Lung (tissue), 12 donors: ENCODE data around the gene DDX19B. TPM values are rescaled to one million over a fixed set of nuclear protein-coding genes. Genes with fewer than 3 reads are reported as not detected.
"Not testable (repeated sequence)": the region's sequence is repeated elsewhere in the genome, so short reads cannot be mapped to it uniquely, and the experiment has no call there.

Source experiments
- ATAC-seq: fragments of 200-7000 bp; cut with Tn5 transposase; one replicate; pipeline ENCODE4 v1.9.1; 2020; ENCODE audit warnings: moderate number of reproducible peaks; ENCODE audit not compliant: insufficient read depth, low FRiP score
- DNase-seq, 3 donors: peaks; one replicate each; pipeline ENCODE4 v3.0.0-alpha.2; 2013 to 2017
- H3K27ac ChIP-seq, 2 donors: one replicate each; pipeline ENCODE4 v1.5.1; 2013; ENCODE audit warnings: mild to moderate bottlenecking in 2 of 2, moderate library complexity in 2 of 2, control low read depth in 1 of 2, inconsistent platforms in 1 of 2, low read depth in 1 of 2, low read length in 1 of 2
- H3K27me3 ChIP-seq, 3 donors: one replicate each; pipeline ENCODE4 v1.5.1; 2013; ENCODE audit warnings: low read length in 2 of 3; ENCODE audit not compliant: control insufficient read depth in 3 of 3, insufficient read depth in 3 of 3
- H3K36me3 ChIP-seq, 4 donors: one replicate each; pipeline ENCODE4 v1.5.1; 2013; ENCODE audit warnings: low read length in 4 of 4, mild to moderate bottlenecking in 1 of 4, moderate library complexity in 1 of 4; ENCODE audit not compliant: control insufficient read depth in 4 of 4, insufficient read depth in 4 of 4
- H3K4me1 ChIP-seq, 5 donors: one replicate each; pipeline ENCODE4 v1.5.1; 2013; ENCODE audit warnings: low read length in 5 of 5, mild to moderate bottlenecking in 2 of 5, moderate library complexity in 1 of 5; ENCODE audit not compliant: control insufficient read depth in 5 of 5, insufficient read depth in 5 of 5
- H3K4me3 ChIP-seq: one replicate; pipeline ENCODE4 v1.5.1; 2013; ENCODE audit warnings: mild to moderate bottlenecking, control low read depth, moderate library complexity
- H3K9ac ChIP-seq, 2 donors: one replicate each; pipeline ENCODE4 v1.5.1; 2013; ENCODE audit warnings: low read length in 2 of 2, control low read depth in 1 of 2; ENCODE audit not compliant: insufficient read depth in 1 of 2
- H3K9me3 ChIP-seq, 4 donors: one replicate each; pipeline ENCODE4 v1.5.1; 2013; ENCODE audit warnings: low read length in 3 of 4, mild to moderate bottlenecking in 1 of 4, moderate library complexity in 1 of 4; ENCODE audit not compliant: control insufficient read depth in 4 of 4, insufficient read depth in 3 of 4
- WGBS, 2 donors: extraction: QIAGEN DNeasy Blood & Tissue Kit; methylation state at CpG; one replicate each; pipeline ENCODE4 v1.1.7; 2013; 5-methylcytosine and 5-hydroxymethylcytosine counted together
- polyA plus RNA-seq, 2 donors: library from polyadenylated mRNA; stranded (reverse); fragments of 200-250 nt; gene quantifications; one replicate each; pipeline ENCODE4 v1.2.1, GENCODE V29; 2013
- total RNA-seq, 2 donors: library from RNA; depleted of rRNA in 1 of 2; stranded (reverse); fragments of >200 nt in 1 of 2; gene quantifications; one replicate each; pipeline ENCODE4 v1.2.1, GENCODE V29; 2014 to 2021
- TF ChIP-seq, protein P1 (sequence below): IDR thresholded peaks from 2 replicates; pipeline ENCODE4 v1.5.1; 2012; ENCODE audit warnings: mild to moderate bottlenecking; ENCODE audit errors: control extremely low read depth, extremely low read depth
- donor health status: control.
- donor health status: control.
- donor health status: Bipolar disorder and iron deficiency.
- donor health status: healthy.
- donor health status: DM: yes; HTN: yes; CAD: no.

DDX19B gene
- total and polyA plus RNA-seq, 4 donors = 23.2 to 32.7 (median 27.1) TPM

GRCh38 chr16:70370145-70370544, 71.2 kb downstream of the DDX19B start:
- H3K36me3 ChIP-seq = peaks cover 12 to 44% (median 26%) of the 10 kb centered on the region in 4 donors
- H3K4me3 ChIP-seq, H3K27me3 ChIP-seq, H3K9ac ChIP-seq, H3K4me1 ChIP-seq, ATAC-seq, H3K27ac ChIP-seq, H3K9me3 ChIP-seq: not testable (repeated sequence)
- DNase-seq = peak; percentile 23 to 40 (median 26)
- TF ChIP-seq, protein P1, sequence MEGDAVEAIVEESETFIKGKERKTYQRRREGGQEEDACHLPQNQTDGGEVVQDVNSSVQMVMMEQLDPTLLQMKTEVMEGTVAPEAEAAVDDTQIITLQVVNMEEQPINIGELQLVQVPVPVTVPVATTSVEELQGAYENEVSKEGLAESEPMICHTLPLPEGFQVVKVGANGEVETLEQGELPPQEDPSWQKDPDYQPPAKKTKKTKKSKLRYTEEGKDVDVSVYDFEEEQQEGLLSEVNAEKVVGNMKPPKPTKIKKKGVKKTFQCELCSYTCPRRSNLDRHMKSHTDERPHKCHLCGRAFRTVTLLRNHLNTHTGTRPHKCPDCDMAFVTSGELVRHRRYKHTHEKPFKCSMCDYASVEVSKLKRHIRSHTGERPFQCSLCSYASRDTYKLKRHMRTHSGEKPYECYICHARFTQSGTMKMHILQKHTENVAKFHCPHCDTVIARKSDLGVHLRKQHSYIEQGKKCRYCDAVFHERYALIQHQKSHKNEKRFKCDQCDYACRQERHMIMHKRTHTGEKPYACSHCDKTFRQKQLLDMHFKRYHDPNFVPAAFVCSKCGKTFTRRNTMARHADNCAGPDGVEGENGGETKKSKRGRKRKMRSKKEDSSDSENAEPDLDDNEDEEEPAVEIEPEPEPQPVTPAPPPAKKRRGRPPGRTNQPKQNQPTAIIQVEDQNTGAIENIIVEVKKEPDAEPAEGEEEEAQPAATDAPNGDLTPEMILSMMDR = peak; percentile 22
- 45 to 61% methylated on average over 10 of the region's 10 CpGs for WGBS, 2 donors

- Histone ChIP-seq H3K27ac (no peak overlapping the region), H3K9me3 (peaks cover 0 to 2% (median 0%) of the 10 kb centered on the region in 4 donors), H3K36me3 (peaks cover 9 to 40% (median 21%) of the 10 kb centered on the region in 4 donors), H3K4me3 (no peak overlapping the region), H3K4me1 (no peaks in the 10 kb centered on the region), H3K27me3 (no peaks in the 10 kb centered on the region), H3K9ac (no peak overlapping the region)
- ATAC-seq (no peak), DNase-seq (no peak)
- WGBS, 2 donors = 96 to 98% methylated on average over 10 of the region's 10 CpGs
- TF ChIP-seq, protein P1 = no peak
These were observed 71.9 kb downstream of the DDX19B start for GRCh38 chr16:70370924-70371323.

GRCh38 chr16:70372921-70373728, 74.1 kb downstream of the DDX19B start:
- Histone ChIP-seq H3K36me3 (peaks cover 3 to 36% (median 21%) of the 10 kb centered on the region in 4 donors), H3K4me1 (no peaks in the 10 kb centered on the region), H3K9ac (no peak overlapping the region), H3K27me3 (no peaks in the 10 kb centered on the region), H3K4me3 (no peak overlapping the region), H3K27ac (no peak overlapping the region), H3K9me3 (peaks cover 0 to 2% (median 0%) of the 10 kb centered on the region in 4 donors)
- TF ChIP-seq, protein P1 = no peak
- ATAC-seq = no peak
- whole genome bisulfite sequencing, 2 donors = 96 to 98% methylated on average over 22 of the region's 22 CpGs
- DNase-seq = no peak
